Activated CD4-positive, CD25-positive, alpha-beta regulatory T cell treated with anti-CD3 and anti-CD28 coated beads, Interleukin-2, amount 50 U/mL, for 24 hours (primary cell): Measurements from ENCODE around the gene PLA2G2E.

Experiments
- ATAC-seq, 2 donors: fragments of 150-1000 bp; cut with Tn5 transposase; one replicate each; pipeline ENCODE4 v1.10.0; 2021; ENCODE audit warnings: mild to moderate bottlenecking in 1 of 2, moderate library complexity in 1 of 2

PLA2G2E gene

GRCh38 chr1:19926296-19927129 is 3.1 kb upstream of the PLA2G2E start:
- ATAC-seq: no peak

GRCh38 chr1:19925342-19926070 is 2.1 kb upstream of the PLA2G2E start:
- no peak for ATAC-seq

- ATAC-seq: no peak
Observed at GRCh38 chr1:19923953-19924346, 533 bp upstream of the PLA2G2E start.

GRCh38 chr1:19922015-19922688 is 1.3 kb downstream of the PLA2G2E start:
- no peak for ATAC-seq

GRCh38 chr1:19921310-19921709 is 2.1 kb downstream of the PLA2G2E start:
- no peak for ATAC-seq

- no peak for ATAC-seq
Observed at GRCh38 chr1:19920132-19920710, 3.2 kb downstream of the PLA2G2E start.

GRCh38 chr1:19918057-19918456 is 5.4 kb downstream of the PLA2G2E start:
- ATAC-seq: peak in 1 of 2 donors; percentile 75

GRCh38 chr1:19910650-19911049 is 12.8 kb downstream of the PLA2G2E start:
- ATAC-seq: no peak

- ATAC-seq: no peak
Observed at GRCh38 chr1:19909971-19910370, 13.4 kb downstream of the PLA2G2E start.

GRCh38 chr1:19909392-19909791 is 14.0 kb downstream of the PLA2G2E start:
- ATAC-seq: no peak

- ATAC-seq: no peak
Observed at GRCh38 chr1:19907456-19907855, 16.0 kb downstream of the PLA2G2E start.

GRCh38 chr1:19903621-19904020 is 19.8 kb downstream of the PLA2G2E start:
- no peak for ATAC-seq

- no peak for ATAC-seq
Observed at GRCh38 chr1:19901653-19902052, 21.8 kb downstream of the PLA2G2E start.

- no peak for ATAC-seq
Observed at GRCh38 chr1:19894218-19894617, 29.2 kb downstream of the PLA2G2E start.

- no peak for ATAC-seq
Observed at GRCh38 chr1:19893687-19894086, 29.7 kb downstream of the PLA2G2E start.

- ATAC-seq: no peak
Observed at GRCh38 chr1:19892628-19893168, 30.7 kb downstream of the PLA2G2E start.

- ATAC-seq: no peak
Observed at GRCh38 chr1:19892129-19892528, 31.3 kb downstream of the PLA2G2E start.

- no peak for ATAC-seq
Observed at GRCh38 chr1:19889656-19890055, 33.8 kb downstream of the PLA2G2E start.

GRCh38 chr1:19888112-19888511 is 35.3 kb downstream of the PLA2G2E start:
- ATAC-seq: no peak

GRCh38 chr1:19885821-19886220 is 37.6 kb downstream of the PLA2G2E start:
- no peak for ATAC-seq

- ATAC-seq: no peak
Observed at GRCh38 chr1:19884312-19884711, 39.1 kb downstream of the PLA2G2E start.

- peak; percentile 96 to 97 for ATAC-seq
Observed at GRCh38 chr1:19882111-19883071, 41.0 kb downstream of the PLA2G2E start, which contains the start of gene OTUD3. OTUD3 (plus strand) TSS chr1:19882395; CDS start chr1:19882514, 119 bp downstream.
